Tibial nerve (tissue), 4 donors: ENCODE measurements around the gene FAM171A1.

ENCODE experiments used
- CTCF ChIP-seq, 5 experiments: fragments of 200-600 bp in 3 of 5; fragments of 450-650 bp in 2 of 5; sonication (generic) in 3 of 5; IDR thresholded peaks; one replicate each; pipeline ENCODE4 v1.5.1; 2016 to 2019; ENCODE audit warnings: antibody characterized with exemption in 5 of 5, mild to moderate bottlenecking in 3 of 5, moderate library complexity in 2 of 5
- EP300 ChIP-seq, 2 donors: sonication (generic); formaldehyde crosslinking; IDR thresholded peaks; one replicate each; pipeline ENCODE4 v1.6.1; 2017; ENCODE audit warnings: antibody characterized with exemption in 2 of 2, mild to moderate bottlenecking in 1 of 2
- POLR2A ChIP-seq, 2 donors: fragments of 450-650 bp; IDR thresholded peaks; one replicate each; pipeline ENCODE4 v1.6.1; 2017; ENCODE audit warnings: antibody characterized with exemption in 2 of 2, mild to moderate bottlenecking in 2 of 2, moderate library complexity in 2 of 2

- no peak for TF ChIP-seq POLR2A (IDR thresholded peaks at IDR 0.05)
- TF ChIP-seq CTCF (IDR thresholded peaks at IDR 0.05): no peak
- TF ChIP-seq EP300 (IDR thresholded peaks at IDR 0.05): no peak
These were observed 80.4 kb downstream of the FAM171A1 start for GRCh38 chr10:15290671-15291070.
